ENCODE results near the gene SI.
"Not testable (repeated sequence)": the region's sequence is repeated elsewhere in the genome, so short reads cannot be mapped to it uniquely, and the experiment has no call there.

The SI gene

DNA sequence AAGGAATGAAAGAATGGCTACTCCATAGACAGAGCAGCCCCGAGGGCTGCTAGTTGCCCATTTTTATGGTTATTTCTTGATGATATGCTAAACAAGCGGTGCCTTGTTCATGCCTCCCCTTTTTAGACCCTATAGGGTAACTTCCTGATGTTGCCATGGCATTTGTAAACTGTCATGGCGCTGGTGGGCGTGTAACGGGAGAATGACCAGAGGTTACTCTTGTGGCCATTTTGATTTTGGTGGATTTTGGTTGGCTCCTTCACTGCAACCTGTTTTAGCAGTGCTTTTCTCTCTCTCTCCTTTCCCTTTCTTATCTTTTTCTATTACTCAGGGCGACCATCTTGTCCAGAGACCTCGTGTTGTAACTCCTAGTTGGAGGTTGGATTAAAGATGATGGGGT lies 126.9 kb downstream of the SI start:
- CTCF ChIA-PET; POLR2A ChIA-PET; H3K27ac ChIP-seq (ENCODE audit: extremely low read depth, low read depth, low read length); H3K4me1 ChIP-seq (ENCODE audit: control insufficient read depth, insufficient read depth, low read length); H3K9me3 ChIP-seq (ENCODE audit: control insufficient read depth, insufficient read depth, low read depth, low read length); H3K36me3 ChIP-seq (ENCODE audit: control insufficient read depth in 2 of 2, insufficient read depth in 1 of 2, low read length in 2 of 2); H3K4me3 ChIP-seq (ENCODE audit: low read depth, low read length): not testable (repeated sequence)
- TF ChIP-seq ZNF202 (tag by site-specific recombination; IDR thresholded peaks at IDR 0.05; ENCODE audit: borderline replicate concordance) (0 out of 2 replicates have a peak, but pooled peaks have one; percentile 9), YY1 (tag by site-specific recombination; IDR thresholded peaks at IDR 0.05) (peak; percentile 66; the same call in 1 of the 2 replicates)

DNA sequence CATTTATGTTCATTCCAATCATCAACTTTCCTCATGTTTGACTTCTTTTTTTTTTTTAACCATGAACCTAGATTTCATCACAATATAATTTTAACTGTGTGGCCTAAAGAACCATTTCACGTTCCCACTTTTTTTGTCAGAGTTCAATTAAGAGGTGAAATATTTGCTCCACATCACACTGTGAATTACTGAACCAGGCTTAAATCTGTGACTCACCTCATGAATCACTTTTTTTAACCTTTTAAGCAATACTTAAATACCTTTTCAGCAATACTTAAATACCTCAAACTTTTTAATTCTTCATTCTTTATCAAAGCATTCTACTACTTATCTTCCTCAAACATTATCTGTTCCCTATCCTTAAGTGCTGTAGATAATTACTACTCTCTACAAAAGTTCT lies 137.6 kb downstream of the SI start:
- H3K36me3 ChIP-seq (ENCODE audit: control insufficient read depth in 2 of 2, insufficient read depth in 1 of 2, low read length in 2 of 2): no peaks in the 10 kb centered on the region
- H3K27ac ChIP-seq (ENCODE audit: extremely low read depth, low read depth, low read length): no peak overlapping the region
- H3K9me3 ChIP-seq (ENCODE audit: control insufficient read depth, insufficient read depth, low read depth, low read length): no peaks in the 10 kb centered on the region
- H3K4me3 ChIP-seq (ENCODE audit: low read depth, low read length): no peak overlapping the region
- POLR2A ChIA-PET: no interaction called here
- no peaks in the 10 kb centered on the region for H3K4me1 ChIP-seq (ENCODE audit: control insufficient read depth, insufficient read depth, low read length)
- no peak for TF ChIP-seq ZNF768 (tag by site-specific recombination; IDR thresholded peaks at IDR 0.05)
- TF ChIP-seq BCL6B (tag by site-specific recombination; IDR thresholded peaks at IDR 0.05): no peak
- TF ChIP-seq ZNF433 (tag by site-specific recombination; IDR thresholded peaks at IDR 0.05; ENCODE audit: low read depth): no peak
- TF ChIP-seq ZSCAN16 (tag by site-specific recombination; IDR thresholded peaks at IDR 0.05): no peak
- no peak for TF ChIP-seq ZNF223 (tag by site-specific recombination; IDR thresholded peaks at IDR 0.05)
- TF ChIP-seq KLF8 (tag by site-specific recombination; IDR thresholded peaks at IDR 0.05): no peak
- no peak for TF ChIP-seq MEIS1 (CRISPR knock-in tag; IDR thresholded peaks at IDR 0.05; ENCODE audit: borderline replicate concordance)
- TF ChIP-seq HOXD13 (CRISPR knock-in tag; IDR thresholded peaks at IDR 0.05; ENCODE audit: borderline replicate concordance): no peak
- TF ChIP-seq ZFP3 (tag by site-specific recombination; IDR thresholded peaks at IDR 0.05; ENCODE audit: low read depth): no peak
- TF ChIP-seq ZNF366 (tag by site-specific recombination; conservative IDR thresholded peaks at IDR 0.05): no peak
- TF ChIP-seq ZNF76 (tag by site-specific recombination; IDR thresholded peaks at IDR 0.05; ENCODE audit: borderline replicate concordance, low read depth): no peak
- TF ChIP-seq ZNF2 (tag by site-specific recombination; IDR thresholded peaks at IDR 0.05): no peak
- CTCF ChIA-PET: interaction anchor here (0.7 kb wide), 1 partner anchor 1022 kb away, joined by 3 read pairs; no protein-coding TSS in a partner anchor

GRCh38 chr3:164929642-164930041 lies 148.7 kb downstream of the SI start:
- ChIA-PET CTCF (no interaction called here), POLR2A (no interaction called here)
- no peaks in the 10 kb centered on the region for H3K36me3 ChIP-seq (ENCODE audit: control insufficient read depth in 2 of 2, insufficient read depth in 1 of 2, low read length in 2 of 2)
- TF ChIP-seq, protein P1, sequence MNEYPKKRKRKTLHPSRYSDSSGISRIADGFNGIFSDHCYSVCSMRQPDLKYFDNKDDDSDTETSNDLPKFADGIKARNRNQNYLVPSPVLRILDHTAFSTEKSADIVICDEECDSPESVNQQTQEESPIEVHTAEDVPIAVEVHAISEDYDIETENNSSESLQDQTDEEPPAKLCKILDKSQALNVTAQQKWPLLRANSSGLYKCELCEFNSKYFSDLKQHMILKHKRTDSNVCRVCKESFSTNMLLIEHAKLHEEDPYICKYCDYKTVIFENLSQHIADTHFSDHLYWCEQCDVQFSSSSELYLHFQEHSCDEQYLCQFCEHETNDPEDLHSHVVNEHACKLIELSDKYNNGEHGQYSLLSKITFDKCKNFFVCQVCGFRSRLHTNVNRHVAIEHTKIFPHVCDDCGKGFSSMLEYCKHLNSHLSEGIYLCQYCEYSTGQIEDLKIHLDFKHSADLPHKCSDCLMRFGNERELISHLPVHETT (tag by site-specific recombination; IDR thresholded peaks at IDR 0.05): no peak
- TF ChIP-seq ZNF426 (tag by site-specific recombination; IDR thresholded peaks at IDR 0.05): no peak
- no peak for TF ChIP-seq ZNF19 (tag by site-specific recombination; IDR thresholded peaks at IDR 0.05; ENCODE audit: low read depth)
- no peak for TF ChIP-seq TCF7L2 (IDR thresholded peaks at IDR 0.05; ENCODE audit: borderline replicate concordance, low read depth, low read length)
- H3K27ac ChIP-seq (ENCODE audit: extremely low read depth, low read depth, low read length): no peak overlapping the region
- H3K4me1 ChIP-seq (ENCODE audit: control insufficient read depth, insufficient read depth, low read length): no peaks in the 10 kb centered on the region
- no peak overlapping the region for H3K4me3 ChIP-seq (ENCODE audit: low read depth, low read length)
- no peaks in the 10 kb centered on the region for H3K9me3 ChIP-seq (ENCODE audit: control insufficient read depth, insufficient read depth, low read depth, low read length)

All from HEK293 (cell line).